Neural crest cell (in vitro differentiated cells): ENCODE data around the gene MYO9A. TPM values are rescaled to one million over a fixed set of nuclear protein-coding genes. Genes with fewer than 3 reads are reported as not detected.

Experiments used
- DNase-seq: peaks from one replicate; pipeline ENCODE4 v3.0.0; 2021; ENCODE audit warnings: low read depth, mixed read lengths, low spot score
- H3K27ac Mint-ChIP-seq: one replicate; pipeline ENCODE4 v1.8.0; 2021; ENCODE audit warnings: mild to moderate bottlenecking, mixed read lengths; ENCODE audit not compliant: unreplicated experiment
- H3K27me3 Mint-ChIP-seq: 2 replicates; pipeline ENCODE4 v1.8.0; 2021; ENCODE audit warnings: low read depth, mild to moderate bottlenecking, mixed read lengths
- H3K36me3 Mint-ChIP-seq: 2 replicates; pipeline ENCODE4 v1.8.0; 2021; ENCODE audit warnings: low read depth, mild to moderate bottlenecking, mixed read lengths
- H3K4me1 Mint-ChIP-seq: 2 replicates; pipeline ENCODE4 v1.8.0; 2021; ENCODE audit warnings: mixed read lengths
- H3K4me3 Mint-ChIP-seq: one replicate; pipeline ENCODE4 v1.8.0; 2021; ENCODE audit warnings: mild to moderate bottlenecking, mixed read lengths
- H3K9me3 Mint-ChIP-seq: 2 replicates; pipeline ENCODE4 v1.8.0; 2021; ENCODE audit warnings: mixed read lengths
- CTCF ChIP-seq: fragments of 200-600 bp; sonication (generic); conservative IDR thresholded peaks from 2 replicates; pipeline ENCODE4 v1.5.0; 2021; ENCODE audit warnings: antibody characterized with exemption, mild to moderate bottlenecking
- total RNA-seq: library from RNA; stranded (reverse); gene quantifications from 2 replicates; pipeline ENCODE4 v1.2.1, GENCODE V29; 2021

MYO9A gene
- total RNA-seq, 1 donor from 2014 or later: 31.3 TPM

- Mint-ChIP-seq H3K27ac (no peak overlapping the region), H3K9me3 (no peaks in the 10 kb centered on the region), H3K36me3 (no peaks in the 10 kb centered on the region), H3K27me3 (no peaks in the 10 kb centered on the region), H3K4me1 (no peaks in the 10 kb centered on the region), H3K4me3 (no peak overlapping the region)
- no peak for TF ChIP-seq CTCF
- DNase-seq: no peak
Observed at GRCh38 chr15:71973366-71973765, 144.6 kb downstream of the MYO9A start.

- no peak overlapping the region for H3K4me3 Mint-ChIP-seq
- no peaks in the 10 kb centered on the region for H3K4me1 Mint-ChIP-seq
- no peak for TF ChIP-seq CTCF
- no peaks in the 10 kb centered on the region for H3K9me3 Mint-ChIP-seq
- no peaks in the 10 kb centered on the region for H3K36me3 Mint-ChIP-seq
- DNase-seq: no peak
- H3K27me3 Mint-ChIP-seq: no peaks in the 10 kb centered on the region
- peak overlapping the region; percentile 21 for H3K27ac Mint-ChIP-seq
Observed at GRCh38 chr15:71971905-71972304, 146.0 kb downstream of the MYO9A start.

- H3K36me3 Mint-ChIP-seq: no peaks in the 10 kb centered on the region
- no peaks in the 10 kb centered on the region for H3K27me3 Mint-ChIP-seq
- no peaks in the 10 kb centered on the region for H3K9me3 Mint-ChIP-seq
- no peak for TF ChIP-seq CTCF
- no peak for DNase-seq
- H3K27ac Mint-ChIP-seq: no peak overlapping the region
- H3K4me1 Mint-ChIP-seq: no peaks in the 10 kb centered on the region
- H3K4me3 Mint-ChIP-seq: no peak overlapping the region
Observed at GRCh38 chr15:71970435-71970834, 147.5 kb downstream of the MYO9A start.

- H3K4me1 Mint-ChIP-seq: no peaks in the 10 kb centered on the region
- TF ChIP-seq CTCF: no peak
- DNase-seq: no peak
Observed at GRCh38 chr15:71962537-71962936, 155.4 kb downstream of the MYO9A start.

GRCh38 chr15:71957026-71957425 lies 160.9 kb downstream of the MYO9A start:
- H3K36me3 Mint-ChIP-seq: no peaks in the 10 kb centered on the region
- no peak for TF ChIP-seq CTCF
- H3K4me3 Mint-ChIP-seq: no peak overlapping the region
- H3K27me3 Mint-ChIP-seq: no peaks in the 10 kb centered on the region
- no peaks in the 10 kb centered on the region for H3K9me3 Mint-ChIP-seq
- H3K4me1 Mint-ChIP-seq: no peaks in the 10 kb centered on the region
- no peak overlapping the region for H3K27ac Mint-ChIP-seq
- no peak for DNase-seq

More at GRCh38 chr15:71962537-71962936, 155.4 kb downstream of the MYO9A start:
- Mint-ChIP-seq H3K27ac (no peak overlapping the region), H3K9me3 (no peaks in the 10 kb centered on the region), H3K36me3 (no peaks in the 10 kb centered on the region), H3K27me3 (no peaks in the 10 kb centered on the region), H3K4me3 (no peak overlapping the region)

GRCh38 chr15:71951134-71951533 lies 166.8 kb downstream of the MYO9A start:
- H3K4me3 Mint-ChIP-seq: no peak overlapping the region
- H3K9me3 Mint-ChIP-seq: no peaks in the 10 kb centered on the region
- no peaks in the 10 kb centered on the region for H3K27me3 Mint-ChIP-seq
- no peak overlapping the region for H3K27ac Mint-ChIP-seq
- TF ChIP-seq CTCF: no peak
- no peaks in the 10 kb centered on the region for H3K36me3 Mint-ChIP-seq
- H3K4me1 Mint-ChIP-seq: no peaks in the 10 kb centered on the region
- no peak for DNase-seq
